Trophoblast cell (in vitro differentiated cells and primary cell): ENCODE measurements around the gene TTLL11.

Experiments
- DNase-seq, 2 donors: peaks; one replicate each; pipeline ENCODE4 v3.0.0-alpha.2; 2016
- H2AFZ ChIP-seq: 2 replicates; pipeline ENCODE4 v1.6.1; 2013; ENCODE audit warnings: low read length, moderate library complexity, mild to moderate bottlenecking; ENCODE audit not compliant: insufficient read depth, poor library complexity
- H2AK5ac ChIP-seq: 2 replicates; pipeline ENCODE4 v1.6.1; 2013; ENCODE audit warnings: mild to moderate bottlenecking, low read length
- H2BK120ac ChIP-seq: 2 replicates; pipeline ENCODE4 v1.6.1; 2013; ENCODE audit warnings: low read length, mild to moderate bottlenecking, moderate library complexity; ENCODE audit not compliant: insufficient read depth, poor library complexity
- H2BK12ac ChIP-seq: 2 replicates; pipeline ENCODE4 v1.6.1; 2013; ENCODE audit warnings: mild to moderate bottlenecking, low read length, moderate library complexity
- H2BK5ac ChIP-seq: 2 replicates; pipeline ENCODE4 v1.6.1; 2013; ENCODE audit warnings: low read length, low read depth, moderate library complexity, mild to moderate bottlenecking; ENCODE audit not compliant: poor library complexity
- H3K14ac ChIP-seq: 2 replicates; pipeline ENCODE4 v1.6.1; 2013; ENCODE audit warnings: mild to moderate bottlenecking, low read length
- H3K18ac ChIP-seq: 2 replicates; pipeline ENCODE4 v1.6.1; 2013; ENCODE audit warnings: mild to moderate bottlenecking, low read length
- H3K23ac ChIP-seq: 2 replicates; pipeline ENCODE4 v1.6.1; 2013; ENCODE audit warnings: low read length
- H3K27ac ChIP-seq: 2 replicates; pipeline ENCODE4 v1.5.1; 2013; ENCODE audit warnings: low read depth, mild to moderate bottlenecking, inconsistent platforms, low read length, moderate library complexity
- H3K27me3 ChIP-seq: 2 replicates; pipeline ENCODE4 v1.6.1; 2013; ENCODE audit warnings: inconsistent platforms, mild to moderate bottlenecking, low read length, moderate library complexity; ENCODE audit not compliant: insufficient read depth
- H3K36me3 ChIP-seq, 2 experiments: 1 replicate in 1 of 2; 2 replicates in 1 of 2; pipeline ENCODE4 v1.6.1; 2013; ENCODE audit warnings: low read length in 2 of 2, mild to moderate bottlenecking in 2 of 2, moderate library complexity in 1 of 2; ENCODE audit not compliant: insufficient read depth in 2 of 2, control insufficient read depth in 1 of 2
- H3K4ac ChIP-seq: 2 replicates; pipeline ENCODE4 v1.6.1; 2013; ENCODE audit warnings: low read depth, mild to moderate bottlenecking, low read length, moderate library complexity
- H3K4me1 ChIP-seq, 2 experiments: 1 replicate in 1 of 2; 2 replicates in 1 of 2; pipeline ENCODE4 v1.6.1; 2013; ENCODE audit warnings: low read length in 2 of 2, mild to moderate bottlenecking in 2 of 2, moderate library complexity in 1 of 2; ENCODE audit not compliant: insufficient read depth in 2 of 2, control insufficient read depth in 1 of 2
- H3K4me2 ChIP-seq: 2 replicates; pipeline ENCODE4 v1.6.1; 2013; ENCODE audit warnings: inconsistent platforms, mild to moderate bottlenecking, low read length, moderate library complexity
- H3K4me3 ChIP-seq: 2 replicates; pipeline ENCODE4 v1.5.1; 2013; ENCODE audit warnings: mild to moderate bottlenecking, low read depth, low read length, inconsistent platforms
- H3K79me1 ChIP-seq: one replicate; pipeline ENCODE4 v1.6.1; 2013; ENCODE audit warnings: low read length
- H3K79me2 ChIP-seq: 2 replicates; pipeline ENCODE4 v1.6.1; 2013; ENCODE audit warnings: low read length, mild to moderate bottlenecking; ENCODE audit not compliant: control insufficient read depth, insufficient read depth, poor library complexity
- H3K9ac ChIP-seq: 2 replicates; pipeline ENCODE4 v1.6.1; 2013; ENCODE audit warnings: mild to moderate bottlenecking, low read length
- H3K9me3 ChIP-seq: 2 replicates; pipeline ENCODE4 v1.6.1; 2013; ENCODE audit warnings: low read depth, mild to moderate bottlenecking, control low read depth, inconsistent platforms, low read length; ENCODE audit not compliant: insufficient read depth
- H4K12ac ChIP-seq: 2 replicates; pipeline ENCODE4 v1.6.1; 2013; ENCODE audit warnings: low read depth, mild to moderate bottlenecking, low read length, moderate library complexity
- H4K8ac ChIP-seq: 2 replicates; pipeline ENCODE4 v1.6.1; 2013; ENCODE audit warnings: low read depth, mild to moderate bottlenecking, low read length, moderate library complexity
- H4K91ac ChIP-seq: one replicate; pipeline ENCODE4 v1.6.1; 2013; ENCODE audit warnings: low read depth, mild to moderate bottlenecking, low read length, moderate library complexity
- WGBS: extraction: QIAGEN DNeasy Blood & Tissue Kit; methylation state at CpG from one replicate; pipeline ENCODE4 v1.1.7; 2013; ENCODE audit warnings: missing lambda C conversion rate; ENCODE audit not compliant: insufficient read length, insufficient coverage; ENCODE audit errors: extremely low coverage; 5-methylcytosine and 5-hydroxymethylcytosine counted together

TTLL11 gene

DNA sequence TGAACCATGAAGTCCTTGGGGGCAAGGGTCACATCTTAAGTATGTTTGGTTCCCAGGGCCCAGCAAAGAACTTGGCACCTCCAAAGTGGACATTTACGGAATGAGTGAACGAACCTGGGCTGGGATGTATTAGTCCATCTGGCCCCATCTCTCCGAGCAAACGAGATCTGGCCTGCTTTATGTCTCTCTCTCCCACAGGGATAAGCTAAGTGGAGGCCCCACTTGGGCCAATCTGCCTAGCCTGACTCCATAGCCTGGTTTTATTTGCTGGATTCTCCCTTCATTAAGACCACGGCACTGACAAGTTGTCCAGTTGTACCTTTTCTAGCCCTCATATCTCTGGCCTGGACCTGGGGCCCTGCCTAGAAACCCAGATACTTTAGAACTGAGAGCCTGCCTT is 2.1 kb downstream of the TTLL11 start:
- no peak overlapping the region for H3K9ac ChIP-seq

DNA sequence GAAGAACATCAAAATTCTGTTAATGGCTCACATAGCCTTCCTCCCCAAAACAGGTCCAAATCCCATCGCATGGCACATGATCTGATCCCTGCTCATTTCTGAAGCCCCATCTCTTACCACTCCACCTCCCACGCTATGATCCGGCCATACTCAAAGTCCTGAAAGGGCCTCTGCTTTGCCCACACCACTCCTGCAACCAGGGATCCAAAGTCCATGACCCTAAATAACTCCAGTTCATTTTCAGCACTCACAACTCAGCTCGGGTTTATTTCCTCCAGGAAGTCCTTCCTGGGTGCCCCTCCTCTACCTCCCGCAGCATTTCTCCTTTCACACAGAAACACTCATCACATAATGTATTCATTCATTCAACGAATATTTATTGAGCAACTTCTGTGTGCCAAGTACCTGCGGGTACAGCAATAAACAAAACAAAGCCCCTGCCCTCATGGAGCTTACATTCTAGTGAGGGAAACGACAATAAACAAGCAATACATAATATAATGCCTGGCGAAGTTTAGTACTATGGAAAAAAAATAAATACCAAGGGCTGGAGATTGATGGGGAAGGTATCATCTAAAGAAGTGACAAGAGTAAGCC is 2.7 kb downstream of the TTLL11 start:
- Histone ChIP-seq H3K4me1 (peaks cover 5 to 8% of the 10 kb centered on the region in 2 experiments), H2BK5ac (no peak overlapping the region), H2AK5ac (no peak overlapping the region), H3K18ac (no peak overlapping the region), H3K36me3 (no peaks in the 10 kb centered on the region), H3K27me3 (no peaks in the 10 kb centered on the region), H3K9me3 (no peaks in the 10 kb centered on the region), H4K91ac (no peak overlapping the region), H3K27ac (no peak overlapping the region), H3K79me2 (no peaks in the 10 kb centered on the region), H3K14ac (no peak overlapping the region), H4K8ac (no peak overlapping the region), H3K4ac (no peak overlapping the region), H2BK120ac (no peak overlapping the region), H4K12ac (no peak overlapping the region), H3K4me3 (no peak overlapping the region), H3K4me2 (no peak overlapping the region), H3K23ac (no peak overlapping the region), H3K79me1 (no peaks in the 10 kb centered on the region), H3K9ac (no peak overlapping the region), H2BK12ac (no peak overlapping the region), H2AFZ (no peak overlapping the region)
- WGBS = no CpG with 5 or more reads among the region's 9 CpGs
- no peak for DNase-seq

More for the DNA sequence above, 2.1 kb downstream of the TTLL11 start:
- Histone ChIP-seq H2BK12ac (no peak overlapping the region), H2AK5ac (no peak overlapping the region), H2BK120ac (no peak overlapping the region), H3K4me3 (no peak overlapping the region), H3K4ac (no peak overlapping the region), H3K79me2 (no peaks in the 10 kb centered on the region), H2AFZ (no peak overlapping the region), H3K4me1 (peaks cover 5 to 8% of the 10 kb centered on the region in 2 experiments), H3K23ac (no peak overlapping the region), H2BK5ac (no peak overlapping the region), H4K12ac (no peak overlapping the region), H3K9me3 (no peaks in the 10 kb centered on the region), H4K8ac (no peak overlapping the region), H3K36me3 (no peaks in the 10 kb centered on the region), H3K79me1 (no peaks in the 10 kb centered on the region), H3K14ac (no peak overlapping the region), H3K27ac (no peak overlapping the region), H3K18ac (no peak overlapping the region), H3K4me2 (no peak overlapping the region), H3K27me3 (no peaks in the 10 kb centered on the region), H4K91ac (no peak overlapping the region)
- no CpG with 5 or more reads among the region's 5 CpGs for WGBS
- DNase-seq = no peak

DNA sequence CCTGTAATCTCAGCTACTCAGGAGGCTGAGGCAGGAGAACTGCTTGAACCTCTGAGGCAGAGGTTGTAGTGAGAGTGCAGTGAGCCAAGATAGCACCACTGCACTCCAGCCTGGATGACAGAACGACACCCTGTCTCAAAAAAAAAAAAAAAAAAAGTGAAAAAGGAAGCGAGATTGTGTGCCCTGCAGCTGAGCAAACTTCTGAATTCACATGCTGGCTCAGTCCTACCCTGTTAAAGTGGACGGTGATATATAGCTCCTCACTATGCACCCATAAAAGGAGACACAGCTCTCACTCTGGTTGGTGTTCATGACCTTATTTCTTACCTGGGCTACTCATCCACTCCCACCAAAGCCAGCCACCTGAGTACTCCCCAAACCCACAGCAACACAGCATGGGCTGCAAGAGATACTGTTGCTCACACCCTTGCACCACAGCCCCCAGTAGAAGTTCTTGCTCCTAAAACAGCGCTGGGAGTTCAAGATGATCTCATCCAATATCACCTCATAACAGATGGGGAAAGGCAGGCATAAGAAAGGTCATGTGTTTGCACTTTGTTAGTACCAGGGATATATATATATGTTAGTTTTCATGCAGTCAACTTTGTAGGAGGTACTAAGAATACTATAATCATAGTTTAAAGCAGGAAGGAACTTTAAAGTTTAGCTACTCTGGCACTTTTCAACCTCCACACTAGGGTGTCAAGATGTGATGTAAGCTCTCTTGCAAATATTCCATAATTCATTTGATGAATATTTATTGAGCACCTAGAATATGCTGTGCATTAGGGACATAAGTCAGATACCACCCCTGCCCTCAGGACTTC is 4.0 kb downstream of the TTLL11 start:
- Histone ChIP-seq H2AK5ac (no peak overlapping the region), H3K79me1 (no peaks in the 10 kb centered on the region), H3K4me3 (no peak overlapping the region), H4K12ac (no peak overlapping the region), H2BK12ac (no peak overlapping the region), H3K27me3 (no peaks in the 10 kb centered on the region), H3K36me3 (no peaks in the 10 kb centered on the region), H2BK5ac (no peak overlapping the region), H3K4me2 (no peak overlapping the region), H3K4ac (no peak overlapping the region), H4K91ac (no peak overlapping the region), H3K79me2 (no peaks in the 10 kb centered on the region), H4K8ac (no peak overlapping the region), H3K4me1 (peaks cover 5 to 8% of the 10 kb centered on the region in 2 experiments), H3K27ac (no peak overlapping the region), H2AFZ (no peak overlapping the region), H3K14ac (no peak overlapping the region), H2BK120ac (no peak overlapping the region), H3K9ac (no peak overlapping the region), H3K9me3 (no peaks in the 10 kb centered on the region), H3K18ac (no peak overlapping the region), H3K23ac (no peak overlapping the region)
- no peak for DNase-seq
- WGBS = no CpG with 5 or more reads among the region's 4 CpGs

DNA sequence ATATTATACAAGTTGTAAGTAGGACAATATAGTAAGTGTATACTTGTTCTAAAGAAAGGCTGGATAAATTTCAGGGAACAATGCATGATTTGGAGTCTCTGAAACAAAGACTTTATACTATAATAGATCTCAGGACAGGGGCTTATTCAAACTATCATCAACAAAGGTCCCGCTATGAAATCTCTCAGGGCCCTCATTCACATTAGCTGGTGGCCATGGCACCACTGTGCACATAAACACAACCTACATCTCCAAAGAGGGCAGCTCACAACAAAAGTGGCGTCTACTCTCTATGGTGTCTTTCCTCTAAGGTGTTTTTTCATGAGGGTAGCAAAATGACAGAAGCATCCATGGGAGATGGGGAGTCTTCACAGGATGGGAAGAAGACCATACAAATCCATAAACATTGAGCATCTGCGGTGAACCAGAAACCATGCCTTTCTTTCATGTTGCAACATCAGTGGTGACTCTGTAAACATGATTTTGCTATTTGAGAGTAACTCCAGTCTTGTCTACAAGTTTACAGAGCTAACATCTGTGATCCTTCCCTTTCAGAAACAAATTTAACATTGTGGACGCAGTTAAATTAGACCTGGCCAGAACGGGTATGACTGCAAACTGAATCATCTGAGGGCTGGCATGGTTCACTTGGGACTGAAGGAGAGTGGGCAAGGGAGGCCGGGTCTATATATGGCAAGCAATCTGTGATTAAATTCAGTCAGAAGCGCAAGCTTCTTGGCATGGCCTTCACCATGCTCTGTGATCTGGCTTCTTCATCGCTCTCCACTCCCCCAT is 5.5 kb downstream of the TTLL11 start:
- no peak for DNase-seq
- H3K9me3 ChIP-seq = no peaks in the 10 kb centered on the region
- no peak overlapping the region for H3K23ac ChIP-seq
- no peaks in the 10 kb centered on the region for H3K79me2 ChIP-seq
- no peak overlapping the region for H2AFZ ChIP-seq
- WGBS = no CpG with 5 or more reads among the region's 8 CpGs
- H3K4me3 ChIP-seq = no peak overlapping the region
- no peak overlapping the region for H2AK5ac ChIP-seq
- no peak overlapping the region for H4K8ac ChIP-seq
- H3K27me3 ChIP-seq = no peaks in the 10 kb centered on the region
- no peak overlapping the region for H3K9ac ChIP-seq
- no peak overlapping the region for H3K4me2 ChIP-seq
- no peaks in the 10 kb centered on the region for H3K79me1 ChIP-seq
- H3K27ac ChIP-seq = no peak overlapping the region
- H3K4ac ChIP-seq = no peak overlapping the region
- no peak overlapping the region for H2BK5ac ChIP-seq
- H3K18ac ChIP-seq = no peak overlapping the region
- H3K4me1 ChIP-seq = peaks cover 4 to 5% of the 10 kb centered on the region in 2 experiments
- no peak overlapping the region for H4K12ac ChIP-seq
- H2BK120ac ChIP-seq = no peak overlapping the region
- no peak overlapping the region for H4K91ac ChIP-seq
- H3K14ac ChIP-seq = no peak overlapping the region
- H2BK12ac ChIP-seq = no peak overlapping the region
- H3K36me3 ChIP-seq = no peaks in the 10 kb centered on the region
